K562 (cell line): ENCODE measurements around the gene EMC1. TPM values are rescaled to one million over a fixed set of nuclear protein-coding genes. Genes with fewer than 3 reads are reported as not detected.

Source experiments
- ARID1B ChIP-seq: fragments of 450-650 bp; IDR thresholded peaks from 2 replicates; pipeline ENCODE4 v1.6.1; 2016; ENCODE audit warnings: antibody characterized with exemption, mild to moderate bottlenecking, inconsistent platforms
- BHLHE40 ChIP-seq: IDR thresholded peaks from 2 replicates; pipeline ENCODE4 v1.6.1; 2011; ENCODE audit warnings: low read length, improper control_type of control experiment
- EP300 ChIP-seq: IDR thresholded peaks from 2 replicates; pipeline ENCODE4 v1.6.1; 2012; ENCODE audit warnings: low read length, improper control_type of control experiment
- GABPA ChIP-seq: fragments of 200-800 bp; sonication (Bioruptor generic); conservative IDR thresholded peaks from 2 replicates; pipeline ENCODE4 v1.6.1; 2016; ENCODE audit warnings: low read depth, missing genetic modification characterization, missing compliant biosample characterization
- HES1 ChIP-seq: fragments of 450-650 bp; IDR thresholded peaks from 2 replicates; pipeline ENCODE4 v1.6.1; 2016; ENCODE audit warnings: low read depth, mild to moderate bottlenecking, moderate library complexity
- HMBOX1 ChIP-seq: sonication (generic); IDR thresholded peaks from 2 replicates; pipeline ENCODE4 v1.6.1; 2016
- HNRNPUL1 ChIP-seq: fragments of 200-400 bp; formaldehyde crosslinking; IDR thresholded peaks from 2 replicates; pipeline ENCODE4 v1.6.1; 2017; ENCODE audit warnings: low read length
- MEIS2 ChIP-seq: fragments of 450-650 bp; IDR thresholded peaks from 2 replicates; pipeline ENCODE4 v1.6.1; 2014; ENCODE audit warnings: mild to moderate bottlenecking; ENCODE audit not compliant: partially characterized antibody
- MTA3 ChIP-seq: fragments of 450-650 bp; formaldehyde crosslinking; IDR thresholded peaks from 2 replicates; pipeline ENCODE4 v1.6.1; 2017; ENCODE audit warnings: mild to moderate bottlenecking, borderline replicate concordance
- PHF8 ChIP-seq: fragments of 200-600 bp; sonication (generic); IDR thresholded peaks from 2 replicates; pipeline ENCODE4 v1.6.1; 2012; ENCODE audit warnings: mixed run types, mild to moderate bottlenecking, inconsistent platforms, low read length, moderate library complexity, borderline replicate concordance
- PKNOX1 ChIP-seq: fragments of 450-650 bp; IDR thresholded peaks from 2 replicates; pipeline ENCODE4 v1.6.1; 2016
- STAT5A ChIP-seq: IDR thresholded peaks from 2 replicates; pipeline ENCODE4 v1.6.1; 2012; ENCODE audit warnings: low read length, inconsistent platforms, borderline replicate concordance
- USF2 ChIP-seq: sonication (generic); formaldehyde crosslinking; IDR thresholded peaks from 2 replicates; pipeline ENCODE4 v1.5.0; 2020; ENCODE audit warnings: missing genetic modification reagents
- ZBTB33 ChIP-seq: sonication (generic); formaldehyde crosslinking; IDR thresholded peaks from 2 replicates; pipeline ENCODE4 v1.8.1; 2023; ENCODE audit warnings: mild to moderate bottlenecking, missing genetic modification reagents
- ZEB2 ChIP-seq: fragments of 450-650 bp; IDR thresholded peaks from 2 replicates; pipeline ENCODE4 v1.6.1; 2016
- ZNF232 ChIP-seq: sonication (generic); formaldehyde crosslinking; IDR thresholded peaks from 2 replicates; pipeline ENCODE4 v1.8.0; 2022; ENCODE audit warnings: mild to moderate bottlenecking, missing genetic modification reagents
- polyA plus RNA-seq, 8 experiments: library from polyadenylated mRNA; depleted of rRNA in 4 of 8; stranded (reverse) in 5 of 8; unstranded in 3 of 8; fragments of >200 nt; fragmentation: Nextera tagmentation in 2 of 8; fragmentation: Illumina TruSeq in 1 of 8; extraction: Ambion mirVana in 2 of 8; extraction: Trizol in 1 of 8; gene quantifications; 2 replicates each; pipeline versions ENCODE4 v1.2.1 to v1.2.3, GENCODE V29; 2011 to 2014; ENCODE audit warnings: inconsistent platforms in 1 of 8, missing spikeins in 1 of 8
- total RNA-seq, 7 experiments: library from RNA; depleted of rRNA in 6 of 7; stranded (reverse); fragments of >200 nt in 6 of 7; fragmentation: Illumina TruSeq in 2 of 7; extraction: Trizol in 2 of 7; gene quantifications; 2 replicates each; pipeline versions ENCODE4 v1.2.1 to v1.2.3, GENCODE V29; 2011 to 2021; ENCODE audit warnings: low replicate concordance in 1 of 7

EMC1 gene
- total and polyA plus RNA-seq, 9 of the 15 experiments (the other 6 are each of a cell fraction or from before 2014, with no cell fraction given), result 17.8 to 88.2 (median 37.4) TPM

GRCh38 chr1:19179597-19180264 is 71.6 kb downstream of the EMC1 start (continued):
- TF ChIP-seq EP300 (peak; percentile 61; the same call in 1 of the 2 replicates), PKNOX1 (peak; percentile 12; the same call in 1 of the 2 replicates), MEIS2 (peak; percentile 9), HES1 (no peak), STAT5A (peak; percentile 9; the same call in 1 of the 2 replicates), ZBTB33 (CRISPR knock-in tag) (no peak), USF2 (no peak), HNRNPUL1 (no peak), BHLHE40 (0 out of 2 replicates have a peak, but pooled peaks have one; percentile 10), ARID1B (peak; percentile 82), ZNF232 (CRISPR knock-in tag) (no peak), GABPA (tag) (peak; percentile 86), MTA3 (peak; percentile 36; the same call in 1 of the 2 replicates), ZEB2 (peak; percentile 14; the same call in 1 of the 2 replicates), HMBOX1 (0 out of 2 replicates have a peak, but pooled peaks have one; percentile 33), PHF8 (no peak)
